Pons (tissue), 1 donor: ENCODE measurements around the gene AP4S1.
"Not testable (repeated sequence)": the region's sequence is repeated elsewhere in the genome, so short reads cannot be mapped to it uniquely, and the experiment has no call there.

ENCODE experiments used
- DNase-seq: peaks from one replicate; pipeline ENCODE4 v3.0.0-alpha.2; 2016; ENCODE audit warnings: low spot score

The AP4S1 gene

DNA sequence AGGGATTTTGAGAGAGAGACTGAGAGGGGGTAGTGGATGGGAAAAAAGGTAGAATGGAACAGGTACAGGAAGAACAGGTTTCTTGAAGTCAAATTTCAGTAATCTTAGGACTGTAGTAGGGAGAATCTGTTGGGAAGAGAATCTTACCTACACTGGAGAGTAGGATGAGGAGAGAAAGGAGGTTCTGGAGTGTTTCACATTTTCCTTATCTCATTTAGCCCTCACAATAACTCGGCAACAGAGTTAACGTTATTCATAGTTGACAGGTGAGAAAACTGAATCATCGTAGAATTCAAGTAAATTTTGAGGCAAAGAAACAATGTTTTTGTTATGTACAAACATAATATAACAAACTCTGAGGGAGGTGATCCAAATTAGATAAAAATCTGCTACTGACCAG lies 17.9 kb downstream of the AP4S1 start:
- DNase-seq, result no peak

DNA sequence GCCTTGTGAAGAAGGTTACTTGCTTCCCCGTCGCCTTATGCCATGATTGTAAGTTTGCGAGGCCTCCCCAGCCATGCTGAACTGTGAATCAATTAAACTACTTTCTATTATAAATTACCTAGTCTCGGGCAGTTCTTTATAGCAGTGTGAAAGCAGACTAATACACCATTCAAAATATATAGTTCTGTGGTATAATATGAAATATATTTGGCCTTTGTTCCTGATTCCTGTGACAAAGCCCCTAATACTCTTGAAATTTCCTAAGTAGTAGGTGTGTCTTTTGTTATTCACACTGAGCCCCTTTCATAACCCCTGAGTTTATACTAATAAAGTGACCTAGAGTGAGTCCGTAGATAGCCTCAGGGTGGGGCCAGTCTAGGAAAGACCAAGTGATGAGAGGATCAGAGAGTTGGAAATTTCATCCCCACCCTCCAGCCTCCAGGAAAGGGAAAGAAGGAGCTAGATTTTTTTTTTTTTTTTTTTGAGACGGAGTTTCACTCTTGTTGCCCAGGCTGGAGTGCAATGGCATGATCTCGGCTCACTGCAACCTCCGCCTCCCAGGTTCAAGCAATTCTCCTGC lies 20.1 kb downstream of the AP4S1 start:
- DNase-seq, result no peak

DNA sequence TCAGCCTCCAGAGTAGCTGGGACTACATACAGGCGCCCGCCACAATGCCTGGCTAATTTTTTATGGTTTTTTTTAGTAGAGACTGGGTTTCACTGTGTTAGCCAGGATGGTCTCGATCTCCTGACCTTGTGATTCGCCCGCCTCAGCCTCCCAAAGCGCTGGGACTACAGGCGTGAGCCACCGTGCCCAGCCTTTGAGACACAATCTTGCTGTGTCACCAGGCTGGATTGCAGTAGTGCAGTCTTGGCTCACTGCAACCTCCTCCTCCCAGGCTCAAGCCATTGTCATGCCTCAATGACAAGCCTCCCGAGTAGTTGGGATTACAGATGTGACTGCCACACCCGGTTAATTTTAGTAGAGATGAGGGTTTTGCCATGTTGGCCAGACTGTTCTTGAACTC lies 22.1 kb downstream of the AP4S1 start:
- no peak for DNase-seq

DNA sequence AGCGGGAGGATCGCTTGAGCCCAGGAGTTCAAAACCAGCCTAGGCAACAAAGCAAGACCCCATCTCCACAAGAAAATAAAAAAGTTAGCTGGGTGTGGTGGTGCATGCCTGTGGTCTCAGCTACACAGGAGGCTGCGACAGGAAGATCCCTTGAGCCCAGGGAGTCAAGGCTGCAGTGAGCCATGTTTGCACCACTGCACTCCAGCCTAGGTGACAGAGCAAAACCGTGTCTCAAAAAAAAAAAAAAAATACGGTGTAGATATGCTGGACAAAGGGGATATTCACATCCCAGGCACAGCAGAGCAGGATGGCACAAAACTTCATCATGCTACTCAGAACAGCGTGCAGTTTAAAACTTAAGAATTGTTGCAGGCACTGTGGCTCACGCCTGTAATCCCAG lies 25.6 kb downstream of the AP4S1 start:
- no peak for DNase-seq

DNA sequence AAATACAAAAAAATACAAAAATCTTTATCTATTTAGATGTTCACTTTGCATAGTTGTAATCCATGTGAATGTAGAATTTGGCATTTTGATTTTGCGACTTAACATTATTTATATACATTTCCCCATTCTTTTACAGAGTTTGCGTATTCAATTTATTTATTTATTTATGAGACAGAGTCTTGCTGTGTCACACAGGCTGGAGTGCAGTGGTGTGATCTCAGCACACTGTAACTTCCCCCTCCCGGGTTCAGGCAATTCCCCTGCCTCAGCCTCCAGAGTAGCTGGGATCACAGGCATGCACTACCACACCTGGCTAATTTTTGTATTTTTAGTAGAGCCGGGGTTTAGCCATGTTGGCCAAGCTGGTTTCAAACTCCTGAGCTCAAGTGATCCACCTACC lies 26.1 kb downstream of the AP4S1 start:
- no peak for DNase-seq

DNA sequence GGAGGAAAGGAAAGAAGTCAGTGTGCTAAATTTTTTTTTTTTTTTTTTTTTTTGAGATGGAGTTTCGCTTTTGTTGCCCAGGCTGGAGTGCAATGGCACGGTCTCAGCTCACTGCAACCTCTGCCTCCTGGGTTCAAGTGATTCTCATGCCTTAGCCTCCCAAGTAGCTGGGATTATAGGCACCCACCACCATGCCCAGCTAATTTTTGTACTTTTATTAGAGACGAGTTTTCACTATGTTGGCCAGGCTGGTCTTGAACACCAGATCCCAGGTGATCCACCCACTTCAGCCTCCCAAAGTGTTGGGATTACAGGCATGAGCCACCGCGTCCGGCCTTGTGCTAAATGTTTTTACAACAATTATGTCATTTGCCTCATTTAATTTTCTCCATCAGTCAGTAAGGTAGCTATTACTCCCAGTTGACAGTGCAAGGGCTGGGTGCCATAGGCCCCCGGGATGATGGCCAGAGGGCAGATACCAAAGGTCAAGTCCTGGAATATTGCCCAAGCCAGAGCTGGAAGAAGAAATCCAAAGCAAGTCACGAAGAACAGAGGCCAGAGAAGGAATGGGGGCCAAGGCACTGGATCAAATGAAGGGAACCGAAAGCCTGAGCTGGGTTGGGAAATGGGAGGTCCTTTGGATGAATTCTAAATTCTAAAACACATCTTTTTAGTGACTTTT lies 27.6 kb downstream of the AP4S1 start:
- DNase-seq, result not testable (repeated sequence)

DNA sequence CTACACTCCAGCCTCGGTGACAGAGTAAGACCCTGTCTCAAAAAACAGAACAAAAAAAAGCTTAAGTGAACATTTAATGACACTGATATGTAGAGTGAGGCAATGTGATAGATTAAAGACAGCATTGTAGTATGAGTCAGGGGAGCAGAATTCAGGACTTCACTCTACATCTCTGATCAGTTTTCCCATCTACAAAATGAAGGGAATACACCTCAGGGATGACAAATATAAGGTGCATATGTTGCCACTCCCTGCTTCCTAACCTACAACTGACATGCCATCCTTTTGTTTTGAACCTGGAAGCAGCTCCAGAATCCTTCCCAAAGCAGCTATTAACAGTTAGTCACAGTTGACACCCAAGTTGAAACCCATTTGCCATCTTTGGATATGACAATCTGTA lies 31.6 kb downstream of the AP4S1 start:
- DNase-seq, result no peak

DNA sequence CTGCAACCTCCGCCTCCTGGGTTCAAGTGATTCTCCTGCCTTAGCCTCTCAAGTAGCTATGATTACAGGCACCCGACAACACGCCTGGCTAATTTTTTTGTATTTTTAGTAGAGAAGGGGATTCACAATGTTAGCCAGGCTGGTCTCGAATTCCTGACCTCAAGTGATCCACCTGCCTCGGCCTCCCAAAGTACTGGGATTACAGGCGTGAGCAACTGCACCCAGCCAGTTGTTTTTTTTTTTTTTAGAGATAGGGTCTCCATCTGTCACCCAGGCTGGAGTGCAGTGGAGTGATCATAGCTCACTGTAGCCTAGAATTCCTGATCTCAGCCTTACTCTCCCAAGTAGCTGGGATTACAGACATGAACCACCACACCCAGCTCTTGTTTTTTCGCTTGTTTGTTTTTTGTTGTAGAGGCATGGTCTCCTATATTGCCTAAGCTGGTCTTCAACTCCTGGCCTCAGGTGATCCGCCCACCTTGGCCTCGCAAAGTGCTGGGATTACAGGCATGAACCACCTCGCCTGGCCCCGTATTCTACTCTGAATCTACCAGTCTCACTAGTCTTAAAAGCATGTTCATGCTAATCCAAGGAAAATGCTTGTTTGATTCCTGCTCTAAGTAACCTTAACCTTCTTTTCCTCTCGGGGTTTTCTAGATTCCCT lies 32.4 kb downstream of the AP4S1 start:
- no peak for DNase-seq

DNA sequence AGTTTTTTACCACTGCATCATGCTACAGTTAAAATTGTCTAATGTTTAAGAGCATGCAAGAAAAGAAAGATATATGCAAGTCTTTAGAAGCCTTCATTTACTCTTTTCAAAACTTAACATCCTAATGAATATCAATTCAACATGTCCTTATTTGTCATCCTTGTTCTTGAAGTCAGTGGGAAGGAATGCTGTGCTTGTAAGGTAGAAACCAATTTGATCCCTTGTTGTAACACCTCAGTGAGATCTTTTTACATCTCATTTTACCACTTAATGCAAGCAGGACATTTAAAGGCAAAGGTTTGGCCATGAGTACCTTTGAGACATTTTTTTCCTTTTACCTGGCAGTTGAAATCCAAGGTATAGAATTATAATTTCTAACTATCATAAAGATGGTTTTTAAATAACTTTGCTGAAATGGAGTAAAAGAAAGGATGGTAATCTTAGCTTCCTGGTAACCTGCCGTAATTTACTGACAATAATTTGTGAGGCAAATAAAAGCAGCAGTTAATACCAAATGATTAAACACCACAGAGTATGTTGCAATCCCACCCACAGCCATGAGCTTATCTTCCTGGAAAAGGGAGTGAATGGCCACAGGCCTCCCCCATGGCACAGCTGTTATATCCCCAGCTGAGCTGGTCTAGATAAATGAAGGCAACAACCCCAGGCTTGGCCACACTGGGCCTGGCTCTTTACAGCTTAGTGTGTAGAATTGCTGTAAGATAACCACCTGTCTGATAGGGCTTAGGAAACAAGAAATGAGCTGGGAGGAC lies 33.9 kb downstream of the AP4S1 start:
- DNase-seq, result no peak

DNA sequence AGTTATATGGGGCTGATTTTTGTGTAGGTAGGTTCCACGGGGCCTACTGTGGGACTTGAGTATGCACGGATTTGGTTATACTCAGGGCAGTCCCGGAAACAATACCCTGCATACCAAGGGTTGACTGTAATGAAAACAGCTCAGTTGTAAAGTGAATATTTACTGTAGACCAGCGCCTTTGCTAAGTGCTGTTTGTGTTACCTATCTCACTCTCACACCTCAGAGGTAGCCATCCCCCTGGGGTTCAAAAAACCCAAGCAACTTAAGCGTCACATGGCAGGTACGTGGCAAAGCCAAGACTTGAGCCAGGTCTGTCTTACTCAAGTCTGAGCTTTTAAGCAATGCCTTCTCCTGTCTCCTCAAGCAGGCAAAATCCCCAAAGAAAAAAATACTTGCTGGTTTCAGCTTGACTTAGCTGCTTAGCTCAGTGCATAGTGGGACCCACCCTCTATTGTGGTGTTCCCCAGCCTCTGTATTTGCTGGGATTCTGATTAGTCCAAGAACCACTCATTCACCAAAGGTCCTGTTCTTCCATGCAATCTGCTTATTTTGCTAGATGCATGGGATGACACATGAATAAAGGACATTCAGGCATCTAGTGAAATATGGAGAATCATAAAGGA lies 34.9 kb downstream of the AP4S1 start:
- no peak for DNase-seq

DNA sequence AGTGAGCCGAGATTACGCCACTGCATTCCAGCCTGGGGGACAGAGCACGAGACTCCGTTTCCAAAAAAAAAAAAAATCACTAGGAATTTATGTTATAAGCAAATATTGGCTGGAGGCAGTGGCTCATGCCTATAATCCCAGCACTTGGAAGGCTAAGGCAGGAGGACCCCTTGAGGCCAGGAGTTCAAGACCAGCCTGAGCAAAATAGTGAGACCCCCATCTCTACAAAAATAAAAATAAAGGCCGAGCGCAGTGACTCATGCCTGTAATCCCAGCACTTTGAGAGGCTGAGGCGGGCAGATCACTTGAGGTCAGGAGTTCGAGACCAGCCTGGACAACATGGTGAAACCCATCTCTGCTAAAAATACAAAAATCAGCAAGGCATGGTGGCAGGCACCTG lies 37.5 kb downstream of the AP4S1 start:
- not testable (repeated sequence) for DNase-seq

DNA sequence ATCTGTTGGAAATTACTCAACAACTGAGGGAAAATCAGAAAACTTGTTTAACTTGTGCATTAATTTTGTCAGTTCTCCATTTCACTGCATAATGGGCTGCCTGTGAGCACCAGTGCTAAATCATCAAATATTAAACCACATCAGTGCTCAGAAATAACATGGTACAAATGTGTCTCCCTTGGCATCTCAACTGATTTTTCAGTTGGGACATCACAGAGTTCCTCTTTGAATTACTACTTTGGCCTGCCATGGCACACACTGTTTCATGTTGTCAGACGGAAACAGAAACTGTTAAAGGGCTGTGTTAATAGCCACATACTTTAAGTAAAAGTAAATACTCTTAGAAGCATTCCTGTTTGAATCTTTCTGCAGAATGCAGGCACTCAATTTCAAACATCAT lies 42.8 kb downstream of the AP4S1 start:
- DNase-seq, result no peak

DNA sequence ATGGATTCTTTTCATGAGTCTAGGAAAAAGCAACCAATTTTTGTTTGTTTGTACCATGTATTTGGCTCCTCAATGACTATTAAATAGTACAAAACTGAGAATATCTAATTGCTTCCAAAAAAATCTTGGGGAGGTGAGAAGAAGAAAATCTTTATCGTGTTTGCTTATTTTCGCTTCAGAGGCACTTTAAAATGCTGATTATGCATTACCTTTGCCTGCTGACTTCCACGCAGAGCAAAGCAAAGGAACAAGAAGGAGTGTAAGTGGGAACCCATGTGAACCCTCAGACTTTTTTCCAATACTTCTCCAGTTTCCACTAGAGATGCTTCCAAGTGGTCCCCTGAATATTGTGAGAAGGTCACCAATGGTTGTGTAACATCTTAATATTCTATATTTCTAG lies 43.9 kb downstream of the AP4S1 start:
- DNase-seq, result no peak

DNA sequence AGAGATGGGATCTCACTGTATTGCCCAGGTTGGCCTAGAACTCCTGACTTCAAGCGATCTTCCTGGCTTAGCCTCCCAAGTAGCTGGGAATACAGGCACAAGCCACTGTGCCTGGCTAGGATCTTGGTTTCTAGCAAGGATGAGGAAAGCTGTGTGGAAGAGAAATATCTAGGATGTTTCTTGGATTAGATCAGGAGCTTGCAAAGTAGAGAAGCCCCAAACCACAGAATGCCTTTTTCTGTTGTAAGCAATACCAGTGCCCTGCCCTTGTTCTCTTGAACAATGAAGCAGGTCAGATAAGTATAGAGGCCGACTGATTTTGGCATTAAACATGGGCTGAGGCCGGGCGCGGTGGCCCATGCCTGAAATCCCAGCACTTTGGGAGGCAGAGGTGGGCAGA lies 45.0 kb downstream of the AP4S1 start:
- DNase-seq, result no peak

DNA sequence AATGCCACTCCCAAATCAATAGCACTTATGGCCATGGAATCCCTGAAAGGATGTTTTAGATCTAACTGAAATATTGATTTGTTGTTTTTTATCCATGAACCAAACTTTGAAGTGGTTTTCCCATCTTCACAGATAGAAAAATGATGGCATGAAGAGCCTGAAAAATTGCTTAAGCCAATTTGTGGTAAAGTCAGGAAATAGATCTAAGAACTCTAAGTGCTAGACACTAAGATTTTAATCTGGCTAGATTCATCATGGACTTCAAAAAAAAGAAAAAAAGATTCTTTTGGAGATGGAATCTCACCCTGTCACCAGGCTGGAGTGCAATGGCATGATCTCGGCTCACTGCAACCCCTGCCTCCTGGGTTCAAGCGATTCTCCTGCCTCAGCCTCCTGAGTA lies 45.7 kb downstream of the AP4S1 start:
- DNase-seq, result no peak

DNA sequence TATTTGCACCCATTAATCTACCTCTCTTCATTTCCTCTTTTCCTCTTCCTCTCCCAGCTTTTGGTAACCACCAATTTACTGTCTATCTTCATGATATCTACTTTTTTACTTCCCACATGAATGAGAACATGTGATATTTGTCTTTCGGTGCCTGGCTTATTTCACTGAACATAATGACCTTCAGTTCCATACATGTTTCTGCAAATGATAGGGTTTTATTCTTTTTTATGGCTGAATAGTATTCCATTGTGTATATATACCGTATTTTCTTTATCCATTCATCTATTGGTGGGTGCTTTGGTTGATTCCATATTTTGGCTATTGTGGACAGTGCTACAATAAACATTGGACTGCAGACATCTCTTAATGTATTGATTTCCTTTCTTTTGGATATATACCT lies 49.7 kb downstream of the AP4S1 start:
- DNase-seq, result no peak

DNA sequence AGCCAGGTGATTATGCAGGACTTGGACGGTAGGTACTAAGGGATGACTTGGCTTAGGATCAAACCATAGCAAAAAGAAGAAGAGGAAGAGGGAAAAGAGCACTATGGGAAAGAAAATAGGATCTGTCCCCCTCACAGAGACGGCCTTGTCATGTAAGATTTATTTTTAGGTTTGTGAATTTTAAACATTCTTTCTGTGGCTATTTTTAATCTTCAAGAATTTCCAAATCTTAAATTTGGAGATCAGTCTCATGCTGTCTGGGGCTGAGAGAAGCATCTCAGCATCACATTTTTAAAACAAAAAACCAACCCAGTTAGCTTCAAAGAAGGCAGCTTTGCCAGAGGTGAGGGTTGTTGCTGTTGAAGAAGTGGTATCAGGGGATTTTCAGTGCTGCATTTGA lies 53.3 kb downstream of the AP4S1 start:
- no peak for DNase-seq

DNA sequence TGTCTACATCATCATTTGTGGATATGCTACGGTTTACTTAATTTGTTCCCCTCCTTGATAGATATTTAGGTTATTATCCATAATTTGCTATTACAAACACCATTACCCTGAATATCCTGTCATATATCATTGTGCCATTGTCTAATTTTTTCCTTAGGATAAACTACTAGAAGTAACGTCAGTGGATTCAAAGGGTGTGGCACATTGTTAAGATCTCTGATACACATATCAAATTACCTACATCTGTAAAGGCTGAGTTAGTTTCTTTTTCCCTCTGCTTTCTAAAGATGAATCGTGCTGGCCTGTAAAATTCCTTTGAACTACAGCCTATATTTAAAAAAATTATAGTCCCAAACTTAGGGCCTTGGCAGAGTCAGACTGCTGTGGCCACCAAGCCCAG lies 54.6 kb downstream of the AP4S1 start:
- no peak for DNase-seq

DNA sequence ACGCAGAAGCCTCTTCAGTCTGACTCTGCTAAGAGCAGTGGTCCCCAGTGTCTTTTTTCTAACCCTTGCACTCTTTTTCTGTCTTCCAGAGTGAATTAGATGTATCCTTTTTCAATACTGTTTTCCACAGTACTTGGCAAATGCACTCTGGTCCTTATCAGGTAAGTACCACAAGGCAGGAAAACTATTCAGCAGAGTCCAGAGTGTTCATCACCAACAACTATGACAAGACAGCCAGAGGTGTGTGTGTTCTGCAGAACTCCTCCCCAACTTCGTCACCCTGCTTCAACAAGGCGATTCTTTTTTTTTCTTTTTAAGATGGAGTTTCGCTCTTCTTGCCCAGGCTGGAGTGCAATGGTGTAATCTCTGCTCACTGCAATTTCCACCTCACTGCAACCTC lies 55.0 kb downstream of the AP4S1 start:
- DNase-seq, result no peak

DNA sequence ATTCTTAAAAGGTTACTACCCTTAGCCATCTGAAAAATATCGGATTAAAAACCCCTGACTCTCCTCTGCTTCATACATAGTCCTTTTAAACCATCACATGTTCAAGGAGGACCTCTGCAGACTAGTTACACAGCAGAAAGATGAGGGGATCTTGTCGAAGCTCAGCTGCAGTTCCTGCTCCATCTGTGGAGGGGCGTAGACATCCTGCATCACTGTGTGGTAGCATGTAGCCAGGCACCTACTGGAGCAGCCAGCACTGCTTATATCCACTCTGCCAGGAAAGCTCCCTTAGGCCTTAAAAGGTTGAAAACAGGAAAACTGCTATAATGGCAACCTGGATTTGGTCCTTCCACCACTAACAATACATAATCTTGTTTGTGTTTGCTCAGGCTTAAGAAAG lies 58.3 kb downstream of the AP4S1 start:
- DNase-seq, result no peak

DNA sequence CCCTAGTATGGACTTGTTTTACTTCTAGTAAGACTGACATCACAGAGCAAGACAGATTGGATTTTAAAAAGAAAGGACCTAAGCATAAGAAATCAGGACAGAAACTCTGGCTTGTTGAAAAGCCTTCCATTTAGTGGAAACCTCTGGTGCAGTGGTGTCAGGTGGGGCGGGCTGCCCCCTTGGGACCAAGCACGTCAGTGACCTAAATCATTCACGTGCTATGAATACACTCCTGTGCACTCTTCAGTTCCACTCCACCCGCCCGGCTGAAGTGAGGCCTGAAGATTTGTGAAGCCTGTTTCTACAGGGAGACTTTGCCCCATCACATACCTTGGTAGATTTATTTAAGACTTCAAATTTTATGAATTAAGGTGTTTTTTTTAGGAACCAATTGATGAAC lies 58.9 kb downstream of the AP4S1 start:
- no peak for DNase-seq

DNA sequence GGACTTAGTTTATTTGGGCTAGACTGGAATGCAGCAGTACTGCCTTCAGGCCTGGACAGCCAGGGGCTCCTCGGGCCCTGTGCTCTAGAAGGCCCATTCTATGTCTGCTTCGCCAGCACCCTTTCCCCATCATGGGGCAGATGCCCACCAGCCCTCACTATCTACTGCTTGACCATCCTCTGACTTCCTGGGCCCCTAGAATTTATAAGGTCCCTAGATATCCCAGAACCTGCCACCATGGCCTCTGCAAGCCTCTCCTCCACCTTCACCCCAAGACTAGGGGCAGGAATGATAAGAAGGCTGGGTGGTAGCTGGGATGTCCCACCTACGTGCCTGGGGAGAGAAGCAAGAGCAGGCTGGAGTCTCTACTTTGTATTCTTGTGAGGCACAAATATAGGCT lies 59.6 kb downstream of the AP4S1 start:
- DNase-seq, result no peak

DNA sequence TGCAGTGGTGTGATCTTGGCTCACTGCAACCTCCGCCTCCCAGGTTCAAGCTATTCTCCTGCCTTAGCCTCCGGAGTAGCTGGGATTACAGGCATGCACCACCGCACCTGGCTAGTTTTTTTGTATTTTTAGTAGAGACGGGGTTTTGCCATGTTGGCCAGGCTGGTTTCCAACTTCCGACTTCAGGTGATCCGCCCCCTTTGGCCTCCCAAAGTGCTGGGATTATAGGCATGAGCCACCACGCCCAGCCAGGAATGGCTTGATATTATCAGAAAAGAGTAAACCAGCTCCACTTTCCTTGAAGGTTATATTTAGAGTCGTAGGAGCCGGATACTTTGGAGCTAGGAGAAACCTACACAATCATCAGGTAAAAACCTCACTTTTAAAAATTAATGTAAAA lies 61.0 kb downstream of the AP4S1 start:
- DNase-seq, result not testable (repeated sequence)
